SK-N-DZ (cell line): Measurements from ENCODE around the gene RPS6KB2. TPM values are rescaled to one million over a fixed set of nuclear protein-coding genes. Genes with fewer than 3 reads are reported as not detected.

Experiments used
- DNase-seq: peaks from one replicate; pipeline ENCODE4 v3.0.0-alpha.2; 2015; ENCODE audit warnings: low spot score
- polyA plus RNA-seq, 2 experiments: library from polyadenylated mRNA; depleted of rRNA; stranded (reverse); fragments of >200 nt; gene quantifications; 2 replicates each; pipeline ENCODE4 v1.2.3, GENCODE V29; 2014

Gene RPS6KB2
- polyA plus RNA-seq (2014; cell fraction: cytosol; rRNA removed): 116 and 124 TPM in 2 replicates
- polyA plus RNA-seq (2014; cell fraction: nucleus; rRNA removed): 201 and 220 TPM in 2 replicates

DNA sequence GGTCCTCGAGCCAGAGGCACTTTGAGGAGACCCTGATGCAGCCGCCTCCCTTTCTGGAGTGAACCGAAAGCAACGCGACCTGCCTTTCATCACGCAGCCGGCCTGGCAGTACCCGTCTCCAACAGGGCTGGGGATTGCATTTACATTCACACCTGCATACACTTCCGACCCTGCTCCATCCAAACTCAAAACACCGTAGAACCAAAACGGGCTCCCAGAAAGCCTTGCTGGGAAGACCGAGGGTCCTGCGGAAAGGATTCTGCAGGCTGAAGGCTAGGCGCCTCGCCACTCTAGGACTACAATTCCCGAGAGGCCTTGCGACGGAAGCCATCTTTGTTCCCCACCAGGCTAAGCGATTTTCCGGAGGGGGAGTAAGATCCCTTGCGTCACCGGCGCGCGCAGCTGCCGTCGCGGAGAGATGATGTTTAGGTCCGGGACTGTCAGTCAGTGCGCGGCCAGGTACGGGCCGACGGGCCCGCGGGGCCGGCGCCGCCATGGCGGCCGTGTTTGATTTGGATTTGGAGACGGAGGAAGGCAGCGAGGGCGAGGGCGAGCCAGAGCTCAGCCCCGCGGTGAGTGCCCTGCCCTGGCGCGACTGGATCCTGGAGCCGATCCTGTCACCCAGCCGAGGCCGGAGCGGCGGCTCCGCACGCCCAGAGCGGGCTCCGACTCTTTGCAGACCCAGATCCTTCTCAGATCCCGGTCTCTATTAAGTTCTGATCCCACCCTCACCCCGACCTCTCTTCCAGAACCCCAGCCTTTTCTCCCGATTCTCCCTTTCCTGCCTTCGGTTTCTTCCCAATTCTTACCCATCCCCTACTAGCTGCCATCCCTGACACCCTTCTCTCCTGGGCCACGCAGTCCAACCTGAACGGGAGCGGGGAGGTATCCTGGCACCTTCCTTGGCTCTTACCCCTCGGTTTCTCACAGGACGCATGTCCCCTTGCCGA, at the start of gene RPS6KB2:
TSS of gene RPS6KB2 (plus strand) at position 443 of the 950 bp plus-strand sequence. CDS start at position 495, 52 bp downstream.
- DNase-seq: peak; percentile 97

DNA sequence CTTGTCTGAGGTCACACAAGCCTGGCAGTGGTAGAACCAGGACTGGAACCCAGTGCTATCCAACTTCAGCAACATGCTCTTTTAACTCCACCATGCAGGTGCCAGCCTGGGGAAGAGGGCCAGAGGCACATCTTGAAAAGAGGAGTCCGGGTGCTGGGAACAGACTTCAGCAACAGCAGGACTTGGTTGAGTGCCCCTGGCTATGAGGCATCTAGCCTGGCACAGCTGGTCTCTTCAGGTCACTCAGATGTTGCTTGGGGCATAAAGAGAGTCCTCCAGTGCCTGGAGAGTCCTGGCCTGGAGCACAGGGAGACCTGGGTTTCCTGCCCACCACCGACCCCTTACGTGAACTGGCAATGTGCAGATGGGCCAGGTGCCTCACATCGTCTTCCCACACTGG, 49.8 kb upstream of the RPS6KB2 start:
- DNase-seq: no peak

DNA sequence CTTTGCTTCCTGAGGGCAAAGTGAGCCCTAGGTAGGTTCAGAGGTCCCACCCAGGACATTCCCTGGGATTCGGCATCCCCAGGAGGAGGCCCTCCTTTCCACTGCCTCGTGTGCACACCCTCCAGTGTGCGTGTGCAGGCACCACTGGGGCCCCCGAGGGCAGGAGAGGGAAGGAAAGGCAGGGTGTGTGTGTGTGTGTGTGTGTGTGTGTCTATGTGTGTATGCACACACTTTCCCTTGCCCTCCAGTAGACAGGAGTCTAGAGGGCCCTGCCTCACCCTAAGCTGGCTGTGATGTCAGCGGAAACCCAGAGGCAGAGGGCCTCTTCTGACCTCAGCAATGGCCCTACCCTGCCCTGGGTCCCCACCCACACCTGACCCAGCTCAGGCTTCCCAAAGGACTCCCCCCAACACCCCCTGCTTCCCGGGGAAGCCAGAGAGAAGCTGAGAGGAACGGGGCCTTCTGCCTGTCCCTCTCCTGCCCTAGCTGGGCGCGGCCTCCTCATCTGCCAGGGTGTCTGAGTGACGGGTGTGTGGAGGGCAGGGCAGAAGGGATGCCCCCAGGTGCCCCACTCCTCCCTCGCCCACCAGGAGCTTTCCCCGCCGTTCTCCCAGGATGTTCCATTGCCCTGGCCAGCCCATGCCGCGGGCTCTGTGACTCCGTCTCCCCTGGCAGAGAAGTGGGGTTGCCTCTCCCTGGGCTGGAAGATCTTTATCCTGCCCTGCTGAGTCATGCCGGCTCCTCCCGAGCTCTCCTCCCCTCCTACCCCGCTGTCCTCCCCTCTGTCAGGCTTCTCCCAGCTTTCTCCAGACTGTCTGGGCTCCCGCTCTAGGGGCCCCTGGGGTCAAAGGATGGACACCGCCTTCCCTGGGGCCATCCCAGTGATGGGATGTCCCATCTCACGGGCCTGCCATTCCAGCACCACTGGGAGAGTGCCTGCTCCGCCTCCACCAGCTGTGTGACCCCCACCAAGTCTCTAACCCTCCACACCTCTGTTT, 48.9 kb upstream of the RPS6KB2 start:
- no peak for DNase-seq

- no peak for DNase-seq
Observed at GRCh38 chr11:67381244-67381972, 46.9 kb upstream of the RPS6KB2 start.

- peak; percentile 77 for DNase-seq
Observed at GRCh38 chr11:67382276-67383136, 45.8 kb upstream of the RPS6KB2 start.

DNA sequence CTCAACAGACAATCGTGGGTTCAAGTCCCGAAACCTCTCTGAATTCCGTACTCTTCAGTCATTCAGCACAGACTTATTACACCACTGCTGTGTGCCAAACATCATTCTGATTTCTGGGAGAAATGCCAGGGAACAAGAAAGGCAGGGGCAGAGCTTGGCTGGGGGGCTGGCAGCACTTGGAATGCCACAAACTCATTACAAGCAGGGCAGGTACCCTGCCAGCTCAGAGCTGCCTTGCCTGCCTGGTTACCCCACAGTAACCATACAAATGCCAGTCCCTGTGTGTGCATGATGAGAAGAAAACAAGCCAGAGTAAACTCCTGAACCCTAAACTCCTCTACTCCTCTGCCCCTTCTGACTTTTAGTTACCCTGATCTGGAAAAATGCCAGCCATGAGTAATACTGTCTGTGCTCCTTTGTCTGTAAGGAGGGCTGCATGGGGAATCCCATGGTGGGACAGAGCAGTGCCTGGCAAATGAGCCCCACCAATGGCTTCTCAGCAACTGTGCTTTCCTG, 43.4 kb upstream of the RPS6KB2 start:
- DNase-seq: no peak

DNA sequence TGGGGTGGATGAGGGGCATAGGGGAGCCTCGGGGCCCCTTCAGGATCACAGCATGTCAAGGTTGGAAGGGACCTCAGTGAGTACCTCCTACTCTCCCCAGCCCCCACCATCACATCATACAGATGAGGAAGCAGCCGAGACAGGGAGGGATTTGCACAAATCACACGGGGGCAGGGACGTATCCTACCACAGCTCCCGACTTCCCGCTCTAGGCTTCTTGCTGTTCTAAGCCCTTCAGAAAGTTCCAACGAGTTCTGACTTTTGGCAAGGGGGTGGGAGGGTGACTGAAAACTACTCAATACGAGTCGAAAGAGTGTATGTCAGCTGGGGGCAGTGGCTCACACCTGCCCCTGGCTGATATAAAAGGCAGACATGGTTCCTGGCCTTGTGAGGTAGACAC, 41.2 kb upstream of the RPS6KB2 start:
- DNase-seq: no peak

DNA sequence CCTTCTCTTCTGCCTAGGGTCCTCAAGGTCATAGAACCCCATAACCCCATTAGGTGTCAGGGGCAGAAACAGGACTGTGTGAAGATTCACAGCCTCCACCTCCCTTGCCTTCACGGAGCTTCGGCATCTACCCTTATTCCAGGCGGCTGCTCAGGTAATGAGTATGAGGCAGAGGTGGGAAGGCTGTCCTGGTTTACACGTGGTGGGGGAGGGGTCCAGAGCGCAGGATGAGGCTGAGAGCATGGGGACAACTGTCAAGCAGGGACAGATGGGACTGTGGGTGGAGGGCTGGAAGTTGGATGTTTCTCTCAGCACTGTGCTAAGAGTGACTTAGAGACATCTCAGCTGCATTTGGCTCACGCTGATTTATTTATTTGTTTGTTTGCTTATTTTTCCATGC, 40.8 kb upstream of the RPS6KB2 start:
- no peak for DNase-seq

- peak; percentile 51 for DNase-seq
Observed at GRCh38 chr11:67389477-67389876, 38.8 kb upstream of the RPS6KB2 start.

- DNase-seq: no peak
Observed at GRCh38 chr11:67390947-67391303, 37.4 kb upstream of the RPS6KB2 start.

DNA sequence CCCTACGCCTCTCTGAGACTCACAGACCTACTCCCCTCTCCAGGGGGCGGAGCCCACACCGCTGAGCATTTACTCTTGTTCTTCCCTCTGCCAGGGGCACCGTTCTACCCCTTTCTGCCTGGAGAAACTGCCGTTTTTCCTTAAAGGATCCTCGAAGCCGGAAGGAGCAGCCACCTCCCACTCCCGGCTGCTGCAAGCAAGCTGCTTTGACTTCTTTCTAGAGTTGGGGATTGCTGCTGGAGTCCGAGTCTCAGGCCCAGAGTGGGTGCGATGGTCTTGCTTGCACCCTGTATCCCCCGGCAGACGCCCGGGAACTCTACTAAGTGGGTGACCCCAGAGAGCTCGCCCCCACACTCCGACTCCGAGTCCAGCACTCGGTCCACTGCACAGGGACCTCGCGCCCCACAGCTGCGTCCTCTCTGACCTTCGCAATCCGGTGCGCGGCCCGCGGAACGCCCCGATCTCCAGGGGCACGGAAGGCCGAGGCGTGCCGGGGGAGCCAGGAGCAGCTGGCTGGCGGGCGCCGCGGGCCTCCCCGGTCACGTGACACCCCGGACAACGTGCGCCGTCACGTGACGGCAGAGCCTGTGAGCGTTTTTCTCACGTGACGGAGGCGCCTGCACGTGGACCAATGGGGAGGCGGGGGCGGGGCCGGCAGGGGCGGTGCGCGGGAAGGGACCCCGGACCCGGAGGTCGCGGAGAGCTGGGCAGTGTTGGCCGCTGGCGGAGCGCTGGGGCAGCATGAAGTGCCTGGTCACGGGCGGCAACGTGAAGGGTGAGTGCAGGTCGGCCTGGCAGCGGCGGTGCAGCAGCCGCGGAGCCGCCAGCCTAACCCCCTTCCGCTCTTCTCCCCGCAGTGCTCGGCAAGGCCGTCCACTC, 36.8 kb upstream of the RPS6KB2 start, which contains the start of gene RAD9A:
TSS of gene RAD9A (plus strand) at position 683 of the 879 bp plus-strand sequence. CDS start at position 742, 59 bp downstream.
- peak; percentile 94 for DNase-seq

GRCh38 chr11:67392183-67392715, 36.0 kb upstream of the RPS6KB2 start:
- DNase-seq: no peak

GRCh38 chr11:67393437-67393836, 34.9 kb upstream of the RPS6KB2 start:
- DNase-seq: no peak

DNA sequence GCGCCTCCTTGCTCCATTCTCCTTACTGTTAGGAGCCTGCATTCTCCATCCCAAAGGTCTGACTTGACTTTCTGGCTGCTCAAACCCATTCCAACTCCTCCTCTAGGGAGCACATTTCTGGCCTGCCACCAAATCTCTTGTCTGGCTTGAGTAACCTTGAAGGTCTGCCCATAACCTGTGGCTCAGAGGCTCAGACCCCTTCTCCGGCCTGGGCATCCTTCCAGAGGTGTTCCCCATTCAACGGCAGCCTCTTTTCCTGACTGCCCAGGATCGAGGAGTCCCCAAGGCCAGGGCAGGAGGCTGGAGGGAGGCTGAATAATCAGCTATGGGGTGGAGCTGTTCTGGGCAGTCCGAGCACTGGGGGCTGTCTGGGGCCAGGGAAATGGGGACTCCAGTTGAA, 34.3 kb upstream of the RPS6KB2 start:
- no peak for DNase-seq

- no peak for DNase-seq
Observed at GRCh38 chr11:67395555-67396258, 32.6 kb upstream of the RPS6KB2 start.

- no peak for DNase-seq
Observed at GRCh38 chr11:67396259-67396581, 32.1 kb upstream of the RPS6KB2 start.

GRCh38 chr11:67396587-67397389, 31.5 kb upstream of the RPS6KB2 start:
- DNase-seq: no peak
